ENCODE data around the gene CACNG3.
"Not testable (repeated sequence)": the region's sequence is repeated elsewhere in the genome, so short reads cannot be mapped to it uniquely, and the experiment has no call there.

CACNG3 gene

GRCh38 chr16:24235806-24236205, 20.3 kb upstream of the CACNG3 start:
- no peak for TF ChIP-seq CTCF (IDR thresholded peaks at IDR 0.05; ENCODE audit: unreplicated experiment in 3 of 3)
- Mint-ChIP-seq H3K4me1 (no peaks in the 10 kb centered on the region), H3K27me3 (ENCODE audit: low read depth) (no peaks in the 10 kb centered on the region), H3K27ac (no peak overlapping the region), H3K9me3 (peaks cover 5% of the 10 kb centered on the region), H3K36me3 (ENCODE audit: low read depth) (no peaks in the 10 kb centered on the region), H3K4me3 (no peak overlapping the region)

- not testable (repeated sequence) for H3K4me3 Mint-ChIP-seq; H3K27ac Mint-ChIP-seq; H3K27me3 Mint-ChIP-seq (ENCODE audit: low read depth); H3K36me3 Mint-ChIP-seq (ENCODE audit: low read depth); H3K4me1 Mint-ChIP-seq; H3K9me3 Mint-ChIP-seq
Measured at GRCh38 chr16:24238846-24239245, 17.3 kb upstream of the CACNG3 start.

- H3K4me3 Mint-ChIP-seq: no peak overlapping the region
- H3K36me3 Mint-ChIP-seq (ENCODE audit: low read depth): no peaks in the 10 kb centered on the region
- no peaks in the 10 kb centered on the region for H3K4me1 Mint-ChIP-seq
- H3K9me3 Mint-ChIP-seq: no peaks in the 10 kb centered on the region
- TF ChIP-seq CTCF (IDR thresholded peaks at IDR 0.05; ENCODE audit: unreplicated experiment in 3 of 3): no peak
- no peak overlapping the region for H3K27ac Mint-ChIP-seq
- H3K27me3 Mint-ChIP-seq (ENCODE audit: low read depth): peaks cover 7% of the 10 kb centered on the region
Measured at GRCh38 chr16:24246911-24247607, 9.1 kb upstream of the CACNG3 start.

- peak; percentile 59 to 64 (median 62) for TF ChIP-seq CTCF (IDR thresholded peaks at IDR 0.05; ENCODE audit: unreplicated experiment in 3 of 3)
- Mint-ChIP-seq H3K27me3 (ENCODE audit: low read depth) (peaks cover 59% of the 10 kb centered on the region), H3K4me1 (no peaks in the 10 kb centered on the region), H3K27ac (no peak overlapping the region), H3K4me3 (no peak overlapping the region), H3K36me3 (ENCODE audit: low read depth) (no peaks in the 10 kb centered on the region), H3K9me3 (no peaks in the 10 kb centered on the region)
Measured at GRCh38 chr16:24253192-24253591, 2.9 kb upstream of the CACNG3 start.

GRCh38 chr16:24257958-24258357, 1.8 kb downstream of the CACNG3 start:
- Mint-ChIP-seq H3K4me3 (no peak overlapping the region), H3K36me3 (ENCODE audit: low read depth) (no peaks in the 10 kb centered on the region), H3K4me1 (no peaks in the 10 kb centered on the region), H3K27ac (no peak overlapping the region), H3K9me3 (no peaks in the 10 kb centered on the region), H3K27me3 (ENCODE audit: low read depth) (peaks cover 63% of the 10 kb centered on the region)
- TF ChIP-seq CTCF (IDR thresholded peaks at IDR 0.05; ENCODE audit: unreplicated experiment in 3 of 3): no peak

GRCh38 chr16:24258791-24259190, 2.7 kb downstream of the CACNG3 start:
- peaks cover 55% of the 10 kb centered on the region for H3K27me3 Mint-ChIP-seq (ENCODE audit: low read depth)
- no peaks in the 10 kb centered on the region for H3K36me3 Mint-ChIP-seq (ENCODE audit: low read depth)
- no peak for TF ChIP-seq CTCF (IDR thresholded peaks at IDR 0.05; ENCODE audit: unreplicated experiment in 3 of 3)
- no peaks in the 10 kb centered on the region for H3K4me1 Mint-ChIP-seq
- H3K4me3 Mint-ChIP-seq: no peak overlapping the region
- H3K9me3 Mint-ChIP-seq: no peaks in the 10 kb centered on the region
- H3K27ac Mint-ChIP-seq: no peak overlapping the region

Data from nephron (organoid).